ENCODE results near the gene PNPLA7. TPM values are rescaled to one million over a fixed set of nuclear protein-coding genes. Genes with fewer than 3 reads are reported as not detected.

The PNPLA7 gene
- total RNA-seq, 1 donor from 2014 or later = 17.7 TPM

GRCh38 chr9:137438591-137439157 lies 111.5 kb downstream of the PNPLA7 start:
- no peak for DNase-seq (ENCODE audit: low spot score)
- ATAC-seq = no peak

GRCh38 chr9:137437691-137438590 lies 112.3 kb downstream of the PNPLA7 start:
- DNase-seq (ENCODE audit: low spot score) = peak; percentile 46
- no peak for ATAC-seq

- DNase-seq (ENCODE audit: low spot score) = peak; percentile 46
- ATAC-seq = no peak
Observed at GRCh38 chr9:137436761-137437600, 113.2 kb downstream of the PNPLA7 start.

DNA sequence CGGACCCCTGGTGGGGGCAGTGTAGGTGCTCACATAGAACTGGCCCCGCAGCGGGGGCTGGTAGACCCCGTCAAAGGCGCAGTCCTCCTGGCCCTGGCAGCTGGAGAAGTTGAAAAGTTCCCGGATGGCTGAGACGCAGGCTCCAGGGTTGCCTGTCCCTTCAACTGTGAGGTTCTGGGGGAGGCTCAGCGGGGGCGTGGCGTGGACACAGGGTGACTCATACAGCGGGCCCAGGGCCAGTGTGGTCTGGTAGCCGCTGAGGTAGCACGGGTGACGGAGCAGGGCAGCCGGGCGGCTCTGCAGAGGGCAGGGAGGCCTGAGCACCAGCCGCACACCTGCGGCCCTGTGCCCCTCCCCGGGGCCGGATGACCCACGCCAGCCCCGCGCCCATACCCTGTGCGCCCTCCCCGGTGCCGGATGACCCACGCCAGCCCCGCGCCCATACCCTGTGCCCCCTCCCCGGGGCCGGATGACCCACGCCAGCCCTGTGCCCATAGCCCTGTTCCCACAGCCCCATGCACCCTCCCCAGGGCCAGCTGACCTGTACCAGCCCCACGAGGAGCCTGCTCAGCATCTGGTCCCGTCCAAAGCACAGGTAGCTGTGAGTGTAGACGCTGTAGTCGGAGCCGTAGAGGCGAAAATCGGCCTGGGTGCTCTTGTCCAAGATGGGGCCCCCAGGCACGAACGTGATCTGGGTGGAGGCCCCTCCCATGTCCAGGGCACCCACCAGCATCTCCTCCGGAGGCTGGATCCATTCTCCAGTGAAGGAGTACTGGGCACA lies 114.0 kb downstream of the PNPLA7 start:
- DNase-seq (ENCODE audit: low spot score) (peak; percentile 52), ATAC-seq (peak; percentile 50)

DNA sequence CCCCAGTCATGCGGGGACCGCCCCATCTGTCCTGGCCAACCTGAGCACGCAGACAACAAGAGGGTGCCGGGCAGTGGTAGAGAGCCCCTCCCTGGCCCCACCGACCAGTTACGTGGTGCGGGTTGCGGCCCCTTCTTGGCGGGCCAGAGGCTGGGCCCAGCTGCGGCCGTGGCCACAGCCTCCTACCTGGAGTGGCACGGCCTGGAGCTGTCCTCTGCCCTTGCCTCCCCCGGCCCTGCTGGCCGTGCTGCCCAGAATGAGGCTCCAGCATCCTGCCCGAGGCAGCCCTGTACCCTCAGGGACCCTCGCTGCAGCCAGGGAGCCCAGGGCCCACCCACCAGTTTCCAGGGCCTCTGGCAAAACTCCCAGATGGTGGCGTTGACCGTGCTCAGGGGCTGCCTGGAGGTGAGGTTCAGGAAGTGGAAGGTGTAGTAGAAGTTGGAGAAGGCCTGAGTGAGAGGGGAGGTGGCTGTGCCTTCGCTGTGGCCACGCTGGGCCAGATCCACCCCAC lies 114.8 kb downstream of the PNPLA7 start:
- DNase-seq (ENCODE audit: low spot score) = peak; percentile 45
- no peak for ATAC-seq

- ATAC-seq = peak; percentile 3
- DNase-seq (ENCODE audit: low spot score) = peak; percentile 45
Observed at GRCh38 chr9:137434498-137435380, 115.5 kb downstream of the PNPLA7 start.

- ATAC-seq (no peak), DNase-seq (ENCODE audit: low spot score) (no peak)
Observed at GRCh38 chr9:137433916-137434431, 116.2 kb downstream of the PNPLA7 start.

DNA sequence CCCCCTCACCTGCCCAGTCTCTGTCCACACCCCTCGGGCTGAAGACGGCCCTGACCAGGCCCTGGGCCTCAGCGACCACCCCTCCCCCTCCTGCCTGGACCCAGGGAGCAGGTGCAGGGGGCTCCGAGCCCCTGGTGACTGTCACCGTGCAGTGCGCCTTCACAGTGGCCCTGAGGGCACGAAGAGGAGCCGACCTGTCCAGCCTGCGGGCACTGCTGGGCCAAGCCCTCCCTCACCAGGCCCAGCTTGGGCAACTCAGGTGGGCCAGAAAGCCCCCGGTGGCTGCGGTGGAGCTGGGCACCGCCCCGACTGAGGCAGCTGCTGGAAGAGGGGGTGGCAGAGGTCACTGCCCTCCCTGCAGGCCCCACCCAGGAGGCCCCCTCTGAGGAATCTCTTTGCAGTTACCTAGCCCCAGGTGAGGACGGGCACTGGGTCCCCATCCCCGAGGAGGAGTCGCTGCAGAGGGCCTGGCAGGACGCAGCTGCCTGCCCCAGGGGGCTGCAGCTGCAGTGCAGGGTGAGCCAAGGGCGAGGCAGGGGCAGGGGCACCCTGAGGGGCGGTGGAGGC lies 116.8 kb downstream of the PNPLA7 start:
- DNase-seq (ENCODE audit: low spot score) = no peak

DNA sequence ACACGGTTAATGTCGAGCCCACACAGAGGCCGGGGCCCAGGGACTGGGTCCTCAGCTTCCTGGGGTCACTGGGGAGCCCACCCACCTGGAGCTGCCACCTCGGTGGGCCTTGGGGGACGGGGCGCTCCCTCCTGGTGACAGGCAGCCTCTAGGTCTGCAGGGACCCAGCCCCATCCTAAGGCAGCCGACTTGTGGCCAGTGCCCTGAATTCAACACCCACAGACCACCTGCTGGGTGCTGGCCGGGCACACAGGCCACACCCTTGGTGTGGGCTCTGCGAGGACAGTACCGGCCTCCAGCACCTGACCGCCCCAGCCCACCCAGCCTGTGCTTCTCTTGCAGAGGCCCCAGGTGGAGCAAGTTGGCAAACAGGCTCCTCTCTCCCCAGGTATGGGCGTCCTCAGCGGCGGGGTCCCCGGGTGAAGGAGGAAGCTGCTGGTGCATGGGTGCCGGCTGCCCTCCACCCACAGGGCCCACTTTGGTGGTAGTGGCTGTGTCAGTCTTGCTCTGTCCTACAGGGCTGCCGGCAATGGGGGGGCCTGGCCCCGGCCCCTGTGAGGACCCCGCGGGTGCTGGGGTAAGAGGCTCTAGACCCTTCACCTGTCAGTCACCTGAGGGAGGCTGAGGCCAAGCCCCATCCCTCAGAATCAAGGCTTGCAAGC lies 117.4 kb downstream of the PNPLA7 start:
- ATAC-seq (no peak), DNase-seq (ENCODE audit: low spot score) (no peak)

More for the DNA sequence above, 116.8 kb downstream of the PNPLA7 start:
- ATAC-seq = no peak

DNA sequence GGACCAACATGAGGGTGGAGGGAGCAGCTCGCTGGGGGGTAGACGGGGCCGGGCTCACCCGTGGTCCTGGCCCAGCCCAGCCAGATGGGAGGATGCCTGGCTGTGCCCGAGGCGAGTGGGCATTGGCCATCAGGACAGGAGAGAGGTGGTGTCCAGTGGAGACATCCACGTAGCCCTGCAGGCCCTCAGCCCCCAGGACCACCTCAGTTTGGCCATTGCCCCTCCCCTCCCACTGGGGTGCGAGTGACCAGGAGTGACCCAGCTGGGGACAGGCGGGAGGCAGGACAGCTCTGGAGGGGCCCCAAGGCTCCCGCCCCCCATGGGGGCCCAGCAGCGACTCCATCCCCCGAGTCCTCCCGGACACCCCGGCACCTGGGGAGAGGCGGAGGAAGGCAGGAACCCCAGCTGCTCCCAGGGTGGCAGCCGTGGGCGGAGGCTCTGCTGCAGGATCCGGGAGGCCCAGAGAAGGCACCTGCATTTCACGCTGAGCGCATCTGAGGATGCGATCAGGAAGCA lies 118.7 kb downstream of the PNPLA7 start:
- no peak for ATAC-seq
- DNase-seq (ENCODE audit: low spot score) = no peak

- DNase-seq (ENCODE audit: low spot score) = no peak
- no peak for ATAC-seq
Observed at GRCh38 chr9:137430723-137431415, 119.3 kb downstream of the PNPLA7 start.

DNA sequence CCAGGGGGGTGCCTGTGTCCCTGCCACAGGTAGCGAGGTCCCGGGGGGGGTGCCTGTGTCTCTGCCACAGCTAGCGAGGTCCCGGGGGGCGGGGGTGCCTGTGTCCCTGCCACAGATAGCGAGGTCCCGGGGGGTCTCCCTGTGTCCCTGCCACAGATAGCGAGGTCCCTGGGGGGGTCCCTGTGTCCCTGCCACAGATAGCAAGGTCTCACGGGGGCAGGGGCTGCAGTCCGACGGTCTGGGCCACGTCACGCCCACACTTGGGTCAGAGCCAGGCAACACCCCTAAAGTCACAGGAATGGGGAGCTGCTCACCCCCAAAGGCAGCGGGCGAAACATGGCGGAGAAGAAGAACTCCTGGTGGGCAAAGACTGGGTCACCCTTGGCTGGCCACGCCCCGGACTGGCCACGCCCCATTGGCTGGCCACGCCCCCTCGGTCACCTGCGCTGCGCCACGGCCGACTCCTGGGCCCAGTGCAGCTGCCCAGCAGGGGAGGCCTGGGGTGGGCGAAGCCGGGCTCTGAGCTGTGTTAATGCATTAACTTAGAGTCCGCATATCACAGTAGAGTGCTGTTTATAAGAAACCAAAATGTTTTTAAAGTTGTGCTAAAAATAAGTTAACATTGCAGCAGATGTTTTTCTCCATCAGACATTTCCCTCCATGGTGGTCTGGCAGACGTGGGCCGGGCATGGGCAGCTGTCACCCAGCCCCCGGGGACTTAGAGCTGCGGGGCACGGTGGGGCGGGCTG lies 120.1 kb downstream of the PNPLA7 start:
- peak; percentile 46 for DNase-seq (ENCODE audit: low spot score)
- ATAC-seq = no peak

GRCh38 chr9:137429546-137429890 lies 120.7 kb downstream of the PNPLA7 start:
- ATAC-seq = no peak

GRCh38 chr9:137428841-137429545 lies 121.2 kb downstream of the PNPLA7 start:
- peak; percentile 47 for DNase-seq (ENCODE audit: low spot score)

More at GRCh38 chr9:137429546-137429890, 120.7 kb downstream of the PNPLA7 start:
- no peak for DNase-seq (ENCODE audit: low spot score)

DNA sequence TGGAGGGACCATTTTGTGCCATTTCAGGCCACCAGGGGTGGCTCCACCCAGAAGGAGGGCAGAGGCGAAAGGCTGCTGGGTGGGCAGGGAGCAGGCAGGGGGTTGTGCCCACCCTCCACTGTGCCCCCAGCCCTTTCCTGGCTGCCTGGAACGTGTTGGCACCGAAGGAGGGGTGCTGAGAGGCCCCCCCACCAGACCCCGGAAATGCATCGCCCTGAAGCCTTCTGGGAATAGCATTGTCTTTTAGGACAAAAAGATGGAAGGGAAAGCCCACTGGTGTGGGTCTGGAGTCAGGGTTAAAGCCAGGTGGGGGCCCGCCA lies 121.9 kb downstream of the PNPLA7 start:
- no peak for ATAC-seq
- DNase-seq (ENCODE audit: low spot score) = no peak

More at GRCh38 chr9:137428841-137429545, 121.2 kb downstream of the PNPLA7 start:
- no peak for ATAC-seq

Measured in left lobe of liver (tissue), 2 donors.